Glutamatergic neuron (in vitro differentiated cells): Measurements from ENCODE around the gene MACROD1. TPM values are rescaled to one million over a fixed set of nuclear protein-coding genes. Genes with fewer than 3 reads are reported as not detected.

Source experiments
- DNase-seq: peaks from one replicate; pipeline ENCODE4 v3.0.0; 2022
- H3K27ac Mint-ChIP-seq: one replicate; pipeline ENCODE4 v1.8.0; 2020; ENCODE audit warnings: mild to moderate bottlenecking, mixed read lengths, inconsistent platforms; ENCODE audit not compliant: unreplicated experiment
- H3K27me3 Mint-ChIP-seq: one replicate; pipeline ENCODE4 v1.8.0; 2020; ENCODE audit warnings: mild to moderate bottlenecking, moderate library complexity, mixed read lengths, inconsistent platforms; ENCODE audit not compliant: unreplicated experiment
- H3K36me3 Mint-ChIP-seq: one replicate; pipeline ENCODE4 v1.8.0; 2020; ENCODE audit warnings: mild to moderate bottlenecking, mixed read lengths, inconsistent platforms; ENCODE audit not compliant: unreplicated experiment
- H3K4me1 Mint-ChIP-seq: one replicate; pipeline ENCODE4 v1.8.0; 2020; ENCODE audit warnings: mild to moderate bottlenecking, low read depth, mixed read lengths, inconsistent platforms; ENCODE audit not compliant: unreplicated experiment
- H3K4me3 Mint-ChIP-seq: one replicate; pipeline ENCODE4 v1.8.0; 2020; ENCODE audit warnings: mild to moderate bottlenecking, mixed read lengths, inconsistent platforms; ENCODE audit not compliant: unreplicated experiment
- H3K9me3 Mint-ChIP-seq: one replicate; pipeline ENCODE4 v1.8.0; 2020; ENCODE audit warnings: mild to moderate bottlenecking, moderate library complexity, mixed read lengths, inconsistent platforms; ENCODE audit not compliant: unreplicated experiment
- total RNA-seq: library from RNA; stranded (reverse); fragmentation: NEBNext Ultra II Directional; extraction: Animal tissue kit (Norgen Biotek cat#: 25700); gene quantifications from one replicate; pipeline ENCODE4 v1.2.1, GENCODE V29; 2021; ENCODE audit not compliant: unreplicated experiment
- TF ChIP-seq, protein P1 (sequence below): fragments of 200-600 bp; sonication (generic); IDR thresholded peaks from one replicate; pipeline ENCODE4 v1.5.0; 2021; ENCODE audit not compliant: partially characterized antibody, unreplicated experiment

Gene MACROD1
- total RNA-seq, 1 donor from 2014 or later = 12.7 TPM

DNA sequence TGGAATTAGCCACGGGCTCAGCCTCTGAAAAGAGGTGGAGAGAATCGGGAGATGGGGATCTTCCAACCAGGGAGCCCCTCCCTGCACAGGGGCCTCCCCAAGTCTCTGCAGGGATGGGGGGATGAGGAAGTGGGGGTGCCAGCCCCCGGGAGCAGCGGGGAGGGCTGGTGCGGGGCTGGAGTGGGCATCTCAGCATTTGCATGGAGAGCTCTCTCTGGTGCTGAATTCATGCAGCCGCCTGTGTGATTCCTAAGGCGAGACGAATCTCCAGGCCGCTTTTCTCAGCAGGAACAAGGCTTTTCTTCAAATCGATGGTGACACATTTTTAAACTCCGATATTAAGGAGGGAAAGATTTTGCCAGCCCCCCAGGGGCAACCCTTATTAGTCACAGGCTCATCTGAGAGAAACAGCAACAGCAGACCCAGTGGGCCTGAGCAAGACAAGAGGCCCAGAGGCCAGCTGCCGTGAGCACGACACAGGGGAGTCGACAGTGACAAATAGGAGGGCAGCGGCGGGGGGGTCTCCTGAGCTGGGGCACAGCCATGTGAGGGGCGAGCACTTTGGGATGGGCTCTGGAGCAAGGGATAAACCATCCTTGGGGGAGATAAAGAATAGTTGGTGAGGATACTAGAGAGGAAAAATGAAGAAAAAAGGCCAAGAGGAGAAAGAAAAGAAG lies 29.0 kb downstream of the MACROD1 start:
- H3K4me1 Mint-ChIP-seq = peaks cover 12% of the 10 kb centered on the region
- peak; percentile 10 for DNase-seq
- no peaks in the 10 kb centered on the region for H3K36me3 Mint-ChIP-seq
- peaks cover 6% of the 10 kb centered on the region for H3K27me3 Mint-ChIP-seq
- peaks cover 4% of the 10 kb centered on the region for H3K9me3 Mint-ChIP-seq
- H3K27ac Mint-ChIP-seq = no peak overlapping the region
- TF ChIP-seq, protein P1, sequence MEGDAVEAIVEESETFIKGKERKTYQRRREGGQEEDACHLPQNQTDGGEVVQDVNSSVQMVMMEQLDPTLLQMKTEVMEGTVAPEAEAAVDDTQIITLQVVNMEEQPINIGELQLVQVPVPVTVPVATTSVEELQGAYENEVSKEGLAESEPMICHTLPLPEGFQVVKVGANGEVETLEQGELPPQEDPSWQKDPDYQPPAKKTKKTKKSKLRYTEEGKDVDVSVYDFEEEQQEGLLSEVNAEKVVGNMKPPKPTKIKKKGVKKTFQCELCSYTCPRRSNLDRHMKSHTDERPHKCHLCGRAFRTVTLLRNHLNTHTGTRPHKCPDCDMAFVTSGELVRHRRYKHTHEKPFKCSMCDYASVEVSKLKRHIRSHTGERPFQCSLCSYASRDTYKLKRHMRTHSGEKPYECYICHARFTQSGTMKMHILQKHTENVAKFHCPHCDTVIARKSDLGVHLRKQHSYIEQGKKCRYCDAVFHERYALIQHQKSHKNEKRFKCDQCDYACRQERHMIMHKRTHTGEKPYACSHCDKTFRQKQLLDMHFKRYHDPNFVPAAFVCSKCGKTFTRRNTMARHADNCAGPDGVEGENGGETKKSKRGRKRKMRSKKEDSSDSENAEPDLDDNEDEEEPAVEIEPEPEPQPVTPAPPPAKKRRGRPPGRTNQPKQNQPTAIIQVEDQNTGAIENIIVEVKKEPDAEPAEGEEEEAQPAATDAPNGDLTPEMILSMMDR = no peak
- H3K4me3 Mint-ChIP-seq = no peak overlapping the region

DNA sequence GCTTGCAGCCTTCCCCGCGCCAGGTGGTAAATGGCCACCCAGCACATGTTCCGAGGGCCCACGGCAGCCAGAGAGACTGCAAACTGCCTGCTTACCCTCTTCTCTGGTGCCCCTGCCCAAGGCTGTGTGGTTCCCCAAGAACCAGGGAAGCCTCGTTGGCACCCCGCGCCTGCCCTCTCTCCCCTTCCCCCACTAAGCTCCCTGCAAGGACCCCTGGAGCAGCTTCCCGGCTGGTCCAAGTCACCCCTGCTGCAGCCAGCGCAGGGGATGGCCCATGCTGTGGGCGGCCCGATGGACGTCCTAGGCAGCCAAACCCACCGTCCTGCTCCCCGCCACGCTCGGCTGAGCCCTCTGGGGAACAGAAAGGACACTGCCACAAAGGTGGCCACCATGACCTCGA lies 30.2 kb downstream of the MACROD1 start:
- H3K4me3 Mint-ChIP-seq = no peak overlapping the region
- peaks cover 4% of the 10 kb centered on the region for H3K9me3 Mint-ChIP-seq
- H3K27me3 Mint-ChIP-seq = peaks cover 7% of the 10 kb centered on the region
- no peaks in the 10 kb centered on the region for H3K36me3 Mint-ChIP-seq
- peaks cover 14% of the 10 kb centered on the region for H3K4me1 Mint-ChIP-seq
- TF ChIP-seq, protein P1 = no peak
- no peak for DNase-seq
- no peak overlapping the region for H3K27ac Mint-ChIP-seq

DNA sequence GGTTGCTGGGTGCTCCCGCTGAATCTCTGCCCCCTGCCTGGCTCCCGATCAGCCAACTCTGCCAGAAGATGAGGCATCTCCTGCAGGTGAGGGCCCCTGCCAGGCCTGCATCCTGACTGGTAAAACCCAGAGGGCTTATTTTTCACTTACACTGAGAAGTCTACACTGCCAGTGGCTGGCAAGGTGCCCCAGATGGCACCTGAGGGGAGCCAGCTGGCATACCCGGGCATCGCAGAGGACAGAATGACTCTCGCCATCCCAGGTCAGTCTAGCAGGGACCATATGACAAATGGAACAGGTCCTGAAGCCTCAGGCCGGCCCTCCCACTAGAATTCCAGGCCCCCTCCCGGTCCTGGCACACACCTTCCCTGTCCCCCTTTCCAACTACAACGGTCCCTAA lies 30.9 kb downstream of the MACROD1 start:
- H3K4me3 Mint-ChIP-seq = no peak overlapping the region
- H3K27me3 Mint-ChIP-seq = peaks cover 10% of the 10 kb centered on the region
- H3K36me3 Mint-ChIP-seq = no peaks in the 10 kb centered on the region
- peaks cover 4% of the 10 kb centered on the region for H3K9me3 Mint-ChIP-seq
- DNase-seq = no peak
- TF ChIP-seq, protein P1 = no peak
- H3K27ac Mint-ChIP-seq = no peak overlapping the region
- peaks cover 14% of the 10 kb centered on the region for H3K4me1 Mint-ChIP-seq

DNA sequence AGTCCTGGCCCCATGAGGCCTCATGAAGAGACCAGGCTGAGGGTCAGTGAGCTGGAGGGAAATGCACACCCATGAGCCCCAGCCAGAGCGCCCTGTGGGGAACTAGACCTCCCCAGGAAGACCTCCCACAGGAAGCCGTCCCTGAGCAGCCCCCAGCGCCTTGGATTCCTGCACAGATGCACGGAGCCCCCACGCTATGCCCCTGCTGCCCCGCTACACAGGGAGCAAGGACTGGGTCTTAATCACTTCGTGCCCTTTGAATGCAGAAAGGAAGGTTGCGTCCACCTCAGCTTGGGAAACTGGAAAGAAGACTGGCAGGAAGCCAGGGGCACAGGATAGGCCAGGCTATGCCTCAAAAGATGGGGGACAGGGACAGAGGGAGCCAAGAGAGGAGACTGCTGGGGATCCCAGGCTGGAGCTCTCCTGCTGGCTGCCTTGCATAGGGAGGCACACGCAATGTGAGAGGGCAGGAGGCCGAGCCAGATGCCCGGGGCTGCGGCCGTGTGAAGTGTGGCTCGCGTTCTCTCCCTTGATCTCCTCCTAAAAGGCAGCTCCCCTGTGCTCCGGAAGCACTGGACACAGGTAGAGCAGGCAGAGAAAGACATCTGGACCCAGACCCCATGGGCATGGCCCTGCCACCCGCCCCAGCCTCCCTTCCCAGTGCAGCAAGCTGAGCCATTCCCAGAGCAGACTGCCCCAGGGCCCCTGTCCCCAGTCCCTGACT lies 32.8 kb downstream of the MACROD1 start:
- H3K9me3 Mint-ChIP-seq = peaks cover 4% of the 10 kb centered on the region
- no peaks in the 10 kb centered on the region for H3K36me3 Mint-ChIP-seq
- H3K27me3 Mint-ChIP-seq = peaks cover 10% of the 10 kb centered on the region
- DNase-seq = no peak
- TF ChIP-seq, protein P1 = no peak
- H3K4me1 Mint-ChIP-seq = peaks cover 12% of the 10 kb centered on the region
- H3K4me3 Mint-ChIP-seq = no peak overlapping the region
- H3K27ac Mint-ChIP-seq = no peak overlapping the region

DNA sequence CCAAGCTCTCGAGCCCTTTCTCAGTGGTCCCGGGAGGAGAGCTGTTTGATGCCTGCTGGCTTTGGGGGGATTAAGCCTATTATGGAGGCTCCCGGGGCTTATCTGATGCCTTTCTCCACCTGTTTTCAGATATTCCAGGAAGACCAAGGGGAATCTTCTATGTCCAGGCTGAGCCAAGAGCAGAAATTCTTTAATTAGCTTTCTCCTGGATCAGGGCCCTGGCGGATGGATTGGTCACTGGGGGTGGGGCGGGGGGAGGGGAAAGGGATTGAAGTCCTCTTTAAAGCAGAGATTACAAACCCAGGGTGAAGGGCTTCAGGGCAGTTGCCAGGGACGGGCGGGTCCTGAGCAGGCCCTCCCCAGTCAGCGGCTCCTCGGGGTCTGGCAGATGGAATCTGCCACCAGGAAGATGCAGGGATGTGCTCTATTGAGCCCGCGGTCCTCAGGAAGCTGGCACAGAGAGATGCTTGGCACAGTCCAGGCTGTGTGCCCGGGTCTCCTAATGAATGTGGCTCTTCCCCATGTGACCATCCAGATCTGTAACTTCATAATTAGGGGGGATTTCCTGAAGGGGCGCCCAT lies 33.6 kb downstream of the MACROD1 start:
- H3K4me3 Mint-ChIP-seq = no peak overlapping the region
- H3K27ac Mint-ChIP-seq = peak overlapping the region; percentile 23
- no peaks in the 10 kb centered on the region for H3K36me3 Mint-ChIP-seq
- TF ChIP-seq, protein P1 = no peak
- no peak for DNase-seq
- peaks cover 8% of the 10 kb centered on the region for H3K27me3 Mint-ChIP-seq
- H3K4me1 Mint-ChIP-seq = peaks cover 10% of the 10 kb centered on the region
- H3K9me3 Mint-ChIP-seq = peaks cover 4% of the 10 kb centered on the region
